T-cell (primary cell): ENCODE results near the gene SIPA1L3. TPM values are rescaled to one million over a fixed set of nuclear protein-coding genes. Genes with fewer than 3 reads are reported as not detected.

Experiments used
- ATAC-seq, 4 experiments: fragments of 200-7000 bp in 3 of 4; fragments of 150-1000 bp in 1 of 4; cut with Tn5 transposase; replicated peaks in 1 of 4; 1 replicate in 3 of 4; 2 replicates in 1 of 4; pipeline ENCODE4 v1.10.0; 2021; ENCODE audit warnings: moderate library complexity in 3 of 4, mild to moderate bottlenecking in 2 of 4, moderate number of reproducible peaks in 1 of 4
- CTCF ChIA-PET, 2 donors: fragments of 300-600 bp; sonication (Branson Sonifier 250); formaldehyde crosslinking; loops; one replicate each; lab custom pipeline; 2022; ENCODE audit warnings: antibody characterized with exemption in 2 of 2; lab: Charles Lee
- POLR2A ChIA-PET, 2 donors: fragments of 300-600 bp; sonication (Branson Sonifier 250); formaldehyde crosslinking; loops; one replicate each; lab custom pipeline; 2022; ENCODE audit warnings: antibody characterized with exemption in 2 of 2; lab: Charles Lee
- DNase-seq, 35 experiments: peaks; one replicate each; pipeline versions ENCODE4 v3.0.0 to v3.0.0-alpha.2; 2013 to 2023
- H3K27ac ChIP-seq: one replicate; pipeline ENCODE4 v1.5.1; 2013; ENCODE audit warnings: low read length
- H3K27me3 ChIP-seq, 2 experiments: replicated peaks in 1 of 2; 1 replicate in 1 of 2; 2 replicates in 1 of 2; pipeline versions ENCODE4 v1.6.1 to v1.7.0; 2013; ENCODE audit warnings: low read length in 1 of 2, mixed read lengths in 1 of 2; ENCODE audit not compliant: control insufficient read depth in 2 of 2, insufficient read depth in 2 of 2; ENCODE audit errors: extremely low read depth in 1 of 2
- H3K36me3 ChIP-seq, 2 donors: 1 replicate in 1 of 2; 2 replicates in 1 of 2; pipeline versions ENCODE4 v1.6.1 to v1.7.0; 2013; ENCODE audit warnings: low read length in 1 of 2; ENCODE audit not compliant: control insufficient read depth in 2 of 2, insufficient read depth in 1 of 2; ENCODE audit errors: extremely low read depth in 1 of 2
- H3K4me1 ChIP-seq, 2 experiments: 1 replicate in 1 of 2; 2 replicates in 1 of 2; pipeline versions ENCODE4 v1.6.1 to v1.7.0; 2013; ENCODE audit warnings: low read length in 2 of 2, mixed read lengths in 1 of 2; ENCODE audit not compliant: insufficient read depth in 2 of 2, control insufficient read depth in 1 of 2; ENCODE audit errors: extremely low read depth in 1 of 2
- H3K4me3 ChIP-seq, 2 donors: 1 replicate in 1 of 2; 2 replicates in 1 of 2; pipeline versions ENCODE4 v1.5.1 to v1.7.0; 2013; ENCODE audit warnings: mild to moderate bottlenecking in 2 of 2, low read length in 1 of 2, moderate library complexity in 1 of 2; ENCODE audit not compliant: control insufficient read depth in 1 of 2; ENCODE audit errors: extremely low read depth in 1 of 2
- H3K9me3 ChIP-seq: 2 replicates; pipeline ENCODE4 v1.7.0; 2013
- H3K27ac Mint-ChIP-seq, 2 donors: one replicate each; pipeline ENCODE4 v1.8.0; 2020 to 2021; ENCODE audit warnings: mild to moderate bottlenecking in 2 of 2, mixed read lengths in 2 of 2
- H3K27me3 Mint-ChIP-seq, 2 donors: one replicate each; pipeline ENCODE4 v1.8.0; 2021 to 2022; ENCODE audit warnings: mixed read lengths in 2 of 2
- H3K36me3 Mint-ChIP-seq: one replicate; pipeline ENCODE4 v1.8.0; 2021; ENCODE audit warnings: mixed read lengths
- H3K4me1 Mint-ChIP-seq, 3 donors: one replicate each; pipeline ENCODE4 v1.8.0; 2020 to 2022; ENCODE audit warnings: mixed read lengths in 3 of 3, mild to moderate bottlenecking in 1 of 3
- H3K4me3 Mint-ChIP-seq, 3 donors: one replicate each; pipeline ENCODE4 v1.8.0; 2020 to 2022; ENCODE audit warnings: mild to moderate bottlenecking in 3 of 3, mixed read lengths in 3 of 3, moderate library complexity in 3 of 3
- H3K9me3 Mint-ChIP-seq, 3 donors: one replicate each; pipeline ENCODE4 v1.8.0; 2020 to 2022; ENCODE audit warnings: mixed read lengths in 3 of 3
- WGBS: methylation state at CpG from one replicate; pipeline ENCODE4 v1.1.5; 2013; ENCODE audit warnings: missing lambda C conversion rate; ENCODE audit not compliant: insufficient coverage; 5-methylcytosine and 5-hydroxymethylcytosine counted together
- total RNA-seq, 35 experiments: library from RNA in 6 of 35; stranded (reverse) in 6 of 35; fragments of 120-200 nt in 1 of 35; gene quantifications; one replicate each; pipeline versions ENCODE4 v1.2.1 to v1.2.4 and lab custom pipeline; 2013 to 2026

SIPA1L3 gene
- total RNA-seq, 5 donors from 2014 or later (not counting 1 experiment from before 2014, with no cell fraction given): 26.2 to 40.6 (median 35.5) TPM

GRCh38 chr19:38162094-38162493 is 255.1 kb downstream of the SIPA1L3 start:
- H3K4me3 Mint-ChIP-seq: no peak overlapping the region

GRCh38 chr19:38162632-38163031 is 255.6 kb downstream of the SIPA1L3 start:
- ATAC-seq (no peak), DNase-seq (no peak)
- H3K9me3 Mint-ChIP-seq: peaks cover 0 to 4% (median 3%) of the 10 kb centered on the region in 3 donors
- no peaks in the 10 kb centered on the region for H3K27me3 ChIP-seq
- peak overlapping the region in 1 of 2 donors; percentile 25 for H3K4me3 ChIP-seq
- H3K9me3 ChIP-seq: no peaks in the 10 kb centered on the region
- H3K27me3 Mint-ChIP-seq: no peaks in the 10 kb centered on the region
- H3K36me3 ChIP-seq: peaks cover 15 to 38% of the 10 kb centered on the region in 2 donors
- WGBS: 96% methylated on average over 6 of the region's 7 CpGs
- peaks cover 67% of the 10 kb centered on the region for H3K36me3 Mint-ChIP-seq
- no peaks in the 10 kb centered on the region for H3K4me1 Mint-ChIP-seq
- no peaks in the 10 kb centered on the region for H3K4me1 ChIP-seq
- no peak overlapping the region for H3K4me3 Mint-ChIP-seq
- H3K27ac Mint-ChIP-seq: no peak overlapping the region
- ChIA-PET CTCF (no interaction called here), POLR2A (no interaction called here)
- no peak overlapping the region for H3K27ac ChIP-seq

More at GRCh38 chr19:38162094-38162493, 255.1 kb downstream of the SIPA1L3 start:
- no peaks in the 10 kb centered on the region for H3K27me3 ChIP-seq
- no peak overlapping the region for H3K27ac ChIP-seq
- ATAC-seq (no peak), DNase-seq (no peak)
- no peaks in the 10 kb centered on the region for H3K27me3 Mint-ChIP-seq
- H3K36me3 Mint-ChIP-seq: peaks cover 71% of the 10 kb centered on the region
- 92% methylated on average over 5 of the region's 5 CpGs for WGBS
- no peak overlapping the region for H3K27ac Mint-ChIP-seq
- POLR2A ChIA-PET: no interaction called here
- H3K9me3 Mint-ChIP-seq: peaks cover 0 to 4% (median 3%) of the 10 kb centered on the region in 3 donors
- H3K4me1 ChIP-seq: no peaks in the 10 kb centered on the region
- no peaks in the 10 kb centered on the region for H3K4me1 Mint-ChIP-seq
- H3K9me3 ChIP-seq: no peaks in the 10 kb centered on the region
- H3K36me3 ChIP-seq: peaks cover 18 to 34% of the 10 kb centered on the region in 2 donors
- CTCF ChIA-PET: interaction anchor here in 1 of 2 donors (0.7 kb wide), 1 partner anchor 20 kb away, joined by 3 read pairs; no protein-coding TSS in a partner anchor
- H3K4me3 ChIP-seq: no peak overlapping the region

GRCh38 chr19:38163419-38164290 is 256.6 kb downstream of the SIPA1L3 start:
- H3K9me3 ChIP-seq: no peaks in the 10 kb centered on the region
- no peaks in the 10 kb centered on the region for H3K27me3 Mint-ChIP-seq
- no peak overlapping the region for H3K27ac Mint-ChIP-seq
- peaks cover 15 to 40% of the 10 kb centered on the region in 2 donors for H3K36me3 ChIP-seq
- no peak for DNase-seq
- H3K4me1 Mint-ChIP-seq: no peaks in the 10 kb centered on the region
- CTCF ChIA-PET: no interaction called here
- H3K36me3 Mint-ChIP-seq: peaks cover 57% of the 10 kb centered on the region
- H3K4me1 ChIP-seq: no peaks in the 10 kb centered on the region
- H3K9me3 Mint-ChIP-seq: peaks cover 0 to 4% (median 3%) of the 10 kb centered on the region in 3 donors
- ATAC-seq: no peak
- no peak overlapping the region for H3K27ac ChIP-seq
- H3K27me3 ChIP-seq: no peaks in the 10 kb centered on the region
- POLR2A ChIA-PET: no interaction called here
- H3K4me3 ChIP-seq: no peak overlapping the region
- WGBS: 93% methylated on average over 19 of the region's 23 CpGs
- H3K4me3 Mint-ChIP-seq: no peak overlapping the region

GRCh38 chr19:38164526-38164925 is 257.5 kb downstream of the SIPA1L3 start:
- no peaks in the 10 kb centered on the region for H3K27me3 ChIP-seq
- H3K27me3 Mint-ChIP-seq: no peaks in the 10 kb centered on the region
- no peak overlapping the region for H3K27ac Mint-ChIP-seq
- DNase-seq: no peak
- no peak overlapping the region for H3K27ac ChIP-seq
- no peaks in the 10 kb centered on the region for H3K4me1 Mint-ChIP-seq
- ChIA-PET POLR2A (no interaction called here), CTCF (no interaction called here)
- no peaks in the 10 kb centered on the region for H3K4me1 ChIP-seq
- 98% methylated on average over 23 of the region's 25 CpGs for WGBS
- ATAC-seq: no peak
- H3K36me3 ChIP-seq: peaks cover 11 to 38% of the 10 kb centered on the region in 2 donors
- H3K4me3 Mint-ChIP-seq: no peak overlapping the region
- no peaks in the 10 kb centered on the region for H3K9me3 ChIP-seq
- peaks cover 0 to 4% (median 3%) of the 10 kb centered on the region in 3 donors for H3K9me3 Mint-ChIP-seq
- peaks cover 53% of the 10 kb centered on the region for H3K36me3 Mint-ChIP-seq
- H3K4me3 ChIP-seq: no peak overlapping the region

GRCh38 chr19:38165335-38165734 is 258.3 kb downstream of the SIPA1L3 start:
- CTCF ChIA-PET: no interaction called here

GRCh38 chr19:38168637-38169036 is 261.6 kb downstream of the SIPA1L3 start:
- ATAC-seq: no peak
- no peak for DNase-seq
- H3K36me3 ChIP-seq: peaks cover 0 to 26% of the 10 kb centered on the region in 2 donors
- WGBS: 100% methylated on average over 1 of the region's 4 CpGs
- H3K9me3 ChIP-seq: no peaks in the 10 kb centered on the region
- CTCF ChIA-PET: no interaction called here
- Mint-ChIP-seq H3K27me3 (no peaks in the 10 kb centered on the region), H3K27ac (no peak overlapping the region), H3K9me3 (no peaks in the 10 kb centered on the region), H3K4me3 (no peak overlapping the region), H3K4me1 (no peaks in the 10 kb centered on the region), H3K36me3 (peaks cover 34% of the 10 kb centered on the region)
- POLR2A ChIA-PET: no interaction called here
- H3K27ac ChIP-seq: no peak overlapping the region
- H3K27me3 ChIP-seq: no peaks in the 10 kb centered on the region
- H3K4me1 ChIP-seq: no peaks in the 10 kb centered on the region
- H3K4me3 ChIP-seq: no peak overlapping the region

More at GRCh38 chr19:38165335-38165734, 258.3 kb downstream of the SIPA1L3 start:
- Histone ChIP-seq H3K27me3 (no peaks in the 10 kb centered on the region), H3K36me3 (peaks cover 11 to 38% of the 10 kb centered on the region in 2 donors), H3K9me3 (no peaks in the 10 kb centered on the region), H3K27ac (no peak overlapping the region), H3K4me1 (no peaks in the 10 kb centered on the region), H3K4me3 (no peak overlapping the region)
- H3K36me3 Mint-ChIP-seq: peaks cover 52% of the 10 kb centered on the region
- no peak overlapping the region for H3K27ac Mint-ChIP-seq
- no peak for ATAC-seq
- no peak overlapping the region for H3K4me3 Mint-ChIP-seq
- DNase-seq: no peak
- H3K27me3 Mint-ChIP-seq: no peaks in the 10 kb centered on the region
- 97% methylated on average over 4 of the region's 6 CpGs for WGBS
- POLR2A ChIA-PET: no interaction called here
- H3K4me1 Mint-ChIP-seq: no peaks in the 10 kb centered on the region
- H3K9me3 Mint-ChIP-seq: peaks cover 0 to 4% (median 3%) of the 10 kb centered on the region in 3 donors
